CD4-positive, CD25-positive, alpha-beta regulatory T cell (primary cell): ENCODE results near the gene YTHDF1. TPM values are rescaled to one million over a fixed set of nuclear protein-coding genes. Genes with fewer than 3 reads are reported as not detected.

Source experiments
- ATAC-seq, 2 donors: fragments of 150-1000 bp; cut with Tn5 transposase; one replicate each; pipeline ENCODE4 v1.10.0; 2021; ENCODE audit warnings: low read depth in 2 of 2, moderate number of reproducible peaks in 2 of 2, moderate library complexity in 1 of 2
- DNase-seq, 3 donors: peaks; one replicate each; pipeline versions ENCODE4 v3.0.0 to v3.0.0-alpha.2; 2012 to 2022; ENCODE audit warnings: mixed read lengths in 1 of 3
- H3K27ac ChIP-seq: one replicate; pipeline ENCODE4 v1.7.0; 2013; ENCODE audit warnings: mild to moderate bottlenecking, low read length; ENCODE audit not compliant: insufficient read depth, poor library complexity, severe bottlenecking
- H3K27me3 ChIP-seq: one replicate; pipeline ENCODE4 v1.7.0; 2013; ENCODE audit warnings: low read length; ENCODE audit not compliant: control insufficient read depth, insufficient read depth
- H3K36me3 ChIP-seq: one replicate; pipeline ENCODE4 v1.7.0; 2013; ENCODE audit warnings: mild to moderate bottlenecking, low read length, moderate library complexity; ENCODE audit not compliant: control insufficient read depth, insufficient read depth
- H3K4me1 ChIP-seq: 2 replicates; pipeline ENCODE4 v1.7.0; 2013; ENCODE audit warnings: mild to moderate bottlenecking, low read length; ENCODE audit not compliant: insufficient read depth, control insufficient read depth, poor library complexity, severe bottlenecking
- H3K4me3 ChIP-seq: one replicate; pipeline ENCODE4 v1.7.0; 2013; ENCODE audit warnings: low read depth, mild to moderate bottlenecking, low read length, moderate library complexity
- H3K9me3 ChIP-seq, 2 experiments: 1 replicate in 1 of 2; 2 replicates in 1 of 2; pipeline ENCODE4 v1.7.0; 2013; ENCODE audit warnings: low read length in 2 of 2, mild to moderate bottlenecking in 1 of 2, moderate library complexity in 1 of 2; ENCODE audit not compliant: control insufficient read depth in 2 of 2
- H3K27ac Mint-ChIP-seq, 3 donors: one replicate each; pipeline ENCODE4 v1.8.0; 2020 to 2022; ENCODE audit warnings: mild to moderate bottlenecking in 3 of 3, mixed read lengths in 3 of 3, moderate library complexity in 2 of 3
- H3K27me3 Mint-ChIP-seq: one replicate; pipeline ENCODE4 v1.8.0; 2022; ENCODE audit warnings: mild to moderate bottlenecking, mixed read lengths
- H3K36me3 Mint-ChIP-seq: one replicate; pipeline ENCODE4 v1.8.0; 2020; ENCODE audit warnings: mixed read lengths
- H3K4me1 Mint-ChIP-seq, 4 donors: one replicate each; pipeline ENCODE4 v1.8.0; 2020 to 2022; ENCODE audit warnings: mixed read lengths in 4 of 4, mild to moderate bottlenecking in 1 of 4
- H3K4me3 Mint-ChIP-seq, 4 donors: one replicate each; pipeline ENCODE4 v1.8.0; 2020 to 2022; ENCODE audit warnings: mild to moderate bottlenecking in 4 of 4, mixed read lengths in 4 of 4, moderate library complexity in 3 of 4
- H3K9me3 Mint-ChIP-seq, 7 donors: one replicate each; pipeline ENCODE4 v1.8.0; 2020 to 2022; ENCODE audit warnings: mixed read lengths in 7 of 7, mild to moderate bottlenecking in 3 of 7, moderate library complexity in 2 of 7
- polyA plus RNA-seq, 4 donors: library from polyadenylated mRNA; unstranded; fragments of 300-500 nt; fragmentation: Illumina TruSeq; gene quantifications; one replicate each; pipeline ENCODE4 v1.2.3, GENCODE V29; 2021
- total RNA-seq: library from RNA; stranded (reverse); gene quantifications from one replicate; pipeline ENCODE4 v1.2.3, GENCODE V29; 2022

The YTHDF1 gene
- total and polyA plus RNA-seq, 5 donors from 2014 or later: 28.5 to 38.4 (median 33.5) TPM

DNA sequence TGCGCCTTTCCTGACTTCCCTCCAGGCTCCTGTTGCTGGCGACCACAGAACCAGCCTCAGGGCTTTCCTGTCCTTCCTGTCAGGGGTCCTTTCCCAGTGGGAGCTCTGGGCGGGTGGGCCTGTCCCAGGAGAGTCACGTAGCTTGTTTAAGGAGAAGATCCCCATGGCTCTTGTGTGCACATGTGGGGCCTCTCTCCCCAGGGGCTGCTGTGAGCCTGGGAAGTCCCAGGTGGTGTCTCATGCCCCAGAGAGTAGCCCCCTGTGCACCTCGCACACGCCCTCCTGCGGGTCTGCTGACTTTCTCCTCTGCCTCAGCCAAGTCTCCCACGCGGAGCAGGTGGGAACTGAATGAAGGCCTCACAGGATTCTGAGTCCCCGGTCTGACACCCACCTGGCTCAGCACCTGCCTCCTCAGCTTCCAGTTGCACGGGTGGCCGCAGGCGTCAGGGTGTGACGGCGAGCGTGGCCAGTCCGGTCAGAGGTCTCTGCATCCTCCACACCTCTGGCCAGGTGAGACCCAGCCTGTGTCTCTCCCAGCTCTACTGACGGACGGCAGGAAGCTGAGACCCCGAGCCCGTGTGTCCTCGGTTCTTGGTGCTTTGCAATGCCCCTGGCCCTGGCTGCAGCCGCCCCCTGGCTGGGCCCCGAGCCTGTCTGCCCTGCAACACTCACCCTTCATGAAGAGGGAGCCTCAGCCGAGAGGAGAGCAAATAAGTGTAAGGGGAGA is 44.0 kb upstream of the YTHDF1 start:
- no peak overlapping the region for H3K27ac ChIP-seq
- Mint-ChIP-seq H3K4me3 (no peak overlapping the region), H3K36me3 (no peaks in the 10 kb centered on the region), H3K27me3 (peaks cover 21% of the 10 kb centered on the region), H3K27ac (no peak overlapping the region), H3K4me1 (peaks cover 0 to 7% (median 3%) of the 10 kb centered on the region in 4 donors), H3K9me3 (no peaks in the 10 kb centered on the region)
- no peaks in the 10 kb centered on the region for H3K9me3 ChIP-seq
- no peak overlapping the region for H3K4me3 ChIP-seq
- H3K27me3 ChIP-seq: peaks cover 3% of the 10 kb centered on the region
- no peak for ATAC-seq
- no peak for DNase-seq
- H3K4me1 ChIP-seq: peaks cover 7% of the 10 kb centered on the region
- H3K36me3 ChIP-seq: no peaks in the 10 kb centered on the region

DNA sequence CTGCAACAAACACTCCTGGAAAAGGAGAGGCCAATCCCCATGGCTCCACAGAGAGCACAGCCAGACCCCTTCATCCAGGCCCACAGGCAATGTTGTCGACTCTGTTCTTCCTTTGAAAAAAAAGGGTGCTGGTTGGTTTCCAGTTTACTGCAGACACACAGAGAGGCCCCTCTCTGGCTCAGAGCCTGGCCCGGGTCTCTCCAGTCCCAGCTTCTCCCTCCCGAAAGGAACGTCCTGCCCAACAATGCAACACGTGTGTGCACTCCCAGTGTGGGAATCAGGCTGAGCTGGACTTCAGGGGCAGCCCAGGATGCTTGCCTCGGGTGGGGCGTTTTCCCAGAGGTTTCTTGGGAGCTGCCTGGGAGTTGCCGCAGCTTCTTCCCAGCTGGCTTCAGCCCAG is 42.9 kb upstream of the YTHDF1 start:
- H3K4me1 ChIP-seq: peaks cover 7% of the 10 kb centered on the region
- peaks cover 0 to 7% (median 3%) of the 10 kb centered on the region in 4 donors for H3K4me1 Mint-ChIP-seq
- peaks cover 3% of the 10 kb centered on the region for H3K27me3 ChIP-seq
- H3K9me3 ChIP-seq: no peaks in the 10 kb centered on the region
- no peak overlapping the region for H3K27ac ChIP-seq
- no peak overlapping the region for H3K4me3 Mint-ChIP-seq
- DNase-seq: no peak
- H3K27ac Mint-ChIP-seq: no peak overlapping the region
- no peak for ATAC-seq
- no peaks in the 10 kb centered on the region for H3K36me3 ChIP-seq
- H3K4me3 ChIP-seq: no peak overlapping the region
- H3K27me3 Mint-ChIP-seq: peaks cover 21% of the 10 kb centered on the region
- no peaks in the 10 kb centered on the region for H3K9me3 Mint-ChIP-seq
- H3K36me3 Mint-ChIP-seq: no peaks in the 10 kb centered on the region

DNA sequence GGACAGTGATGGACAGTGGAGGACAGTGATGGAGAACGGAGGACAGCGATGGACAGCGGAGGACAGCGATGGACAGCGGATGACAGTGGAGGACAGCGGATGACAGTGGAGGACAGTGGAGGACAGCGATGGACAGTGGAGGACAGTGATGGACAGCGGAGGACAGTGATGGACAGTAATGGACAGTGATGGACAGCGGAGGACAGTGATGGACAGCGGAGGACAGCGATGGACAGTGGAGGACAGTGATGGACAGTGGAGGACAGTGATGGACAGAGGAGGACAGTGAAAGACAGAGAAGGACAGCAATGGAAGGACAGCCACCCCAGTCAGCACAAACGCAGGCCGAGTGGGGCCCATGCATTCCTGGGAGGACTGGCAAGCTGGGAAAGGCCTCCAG is 41.7 kb upstream of the YTHDF1 start:
- Mint-ChIP-seq H3K27me3 (peaks cover 27% of the 10 kb centered on the region), H3K9me3 (no peaks in the 10 kb centered on the region), H3K4me3 (no peak overlapping the region), H3K27ac (no peak overlapping the region), H3K4me1 (peaks cover 0 to 13% (median 3%) of the 10 kb centered on the region in 4 donors), H3K36me3 (no peaks in the 10 kb centered on the region)
- ATAC-seq: no peak
- no peak for DNase-seq
- Histone ChIP-seq H3K4me3 (no peak overlapping the region), H3K4me1 (peaks cover 7% of the 10 kb centered on the region), H3K9me3 (no peaks in the 10 kb centered on the region), H3K27ac (no peak overlapping the region), H3K36me3 (no peaks in the 10 kb centered on the region), H3K27me3 (peaks cover 6% of the 10 kb centered on the region)

DNA sequence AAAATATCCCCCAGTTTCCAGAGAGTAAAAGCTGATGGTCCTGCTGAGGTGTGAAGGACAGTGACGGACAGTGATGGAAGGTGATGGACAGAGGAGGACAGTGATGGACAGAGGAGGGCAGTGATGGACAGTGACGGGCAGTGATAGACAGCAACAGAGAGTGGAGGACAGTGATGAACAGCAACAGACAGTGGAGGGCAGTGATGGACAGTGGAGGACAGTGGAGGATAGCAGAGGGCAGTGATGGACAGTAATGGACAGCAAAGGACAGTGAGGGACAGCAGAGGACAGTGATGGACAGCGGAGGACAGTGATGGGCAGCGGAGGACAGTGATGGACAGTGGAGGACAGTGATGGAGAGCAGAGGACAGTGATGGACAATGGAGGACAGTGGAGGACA is 41.0 kb upstream of the YTHDF1 start:
- Mint-ChIP-seq H3K27me3 (peaks cover 34% of the 10 kb centered on the region), H3K4me3 (no peak overlapping the region), H3K27ac (no peak overlapping the region), H3K36me3 (no peaks in the 10 kb centered on the region), H3K9me3 (no peaks in the 10 kb centered on the region), H3K4me1 (peaks cover 0 to 11% (median 3%) of the 10 kb centered on the region in 4 donors)
- Histone ChIP-seq H3K36me3 (no peaks in the 10 kb centered on the region), H3K9me3 (no peaks in the 10 kb centered on the region), H3K27ac (no peak overlapping the region), H3K4me1 (peaks cover under 1% of the 10 kb centered on the region), H3K27me3 (peaks cover 7% of the 10 kb centered on the region), H3K4me3 (no peak overlapping the region)
- no peak for DNase-seq
- no peak for ATAC-seq

DNA sequence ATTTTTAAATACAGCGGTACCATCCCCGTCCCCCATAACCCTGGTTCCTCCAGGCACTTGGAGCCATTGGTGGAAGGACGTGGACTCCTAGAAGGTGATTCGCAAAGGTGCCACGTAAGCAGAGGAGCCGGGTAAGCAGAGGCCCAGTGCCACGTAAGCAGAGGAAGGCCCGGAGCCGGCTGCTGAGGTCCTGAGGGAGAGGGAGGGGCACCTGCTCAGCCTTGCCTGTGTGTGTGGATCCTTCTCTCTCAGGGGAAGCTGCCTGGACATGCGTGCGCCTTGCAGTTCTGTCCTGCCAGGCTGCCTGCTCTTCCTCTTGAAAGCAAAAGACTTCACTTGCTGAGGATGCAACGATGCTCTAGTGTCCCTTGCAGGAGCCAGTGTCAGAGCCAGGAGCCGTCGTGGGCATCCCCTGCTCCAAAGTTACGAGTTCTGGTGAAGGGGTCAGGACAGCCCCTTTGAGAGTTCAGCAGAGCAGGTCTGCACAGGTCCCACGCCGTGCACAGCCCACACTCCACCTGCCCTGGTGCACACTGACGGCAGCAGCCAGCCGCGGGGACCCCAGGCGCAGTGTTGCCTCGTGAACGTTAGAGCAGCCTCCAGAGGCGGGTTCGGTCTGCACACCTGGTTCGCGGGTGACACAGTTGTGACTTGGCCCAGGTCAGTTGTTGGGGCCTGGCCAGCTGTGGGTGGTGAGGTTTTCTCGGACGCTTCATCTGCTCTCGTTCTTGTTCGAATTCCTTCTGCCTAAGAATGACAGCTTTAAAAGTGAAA is 40.2 kb upstream of the YTHDF1 start:
- Mint-ChIP-seq H3K9me3 (no peaks in the 10 kb centered on the region), H3K4me1 (peaks cover 0 to 11% (median 3%) of the 10 kb centered on the region in 4 donors), H3K36me3 (no peaks in the 10 kb centered on the region), H3K27me3 (peaks cover 42% of the 10 kb centered on the region), H3K27ac (no peak overlapping the region), H3K4me3 (no peak overlapping the region)
- Histone ChIP-seq H3K36me3 (no peaks in the 10 kb centered on the region), H3K27ac (no peak overlapping the region), H3K9me3 (no peaks in the 10 kb centered on the region), H3K4me3 (no peak overlapping the region), H3K27me3 (peaks cover 7% of the 10 kb centered on the region), H3K4me1 (no peaks in the 10 kb centered on the region)
- ATAC-seq (no peak), DNase-seq (no peak)

DNA sequence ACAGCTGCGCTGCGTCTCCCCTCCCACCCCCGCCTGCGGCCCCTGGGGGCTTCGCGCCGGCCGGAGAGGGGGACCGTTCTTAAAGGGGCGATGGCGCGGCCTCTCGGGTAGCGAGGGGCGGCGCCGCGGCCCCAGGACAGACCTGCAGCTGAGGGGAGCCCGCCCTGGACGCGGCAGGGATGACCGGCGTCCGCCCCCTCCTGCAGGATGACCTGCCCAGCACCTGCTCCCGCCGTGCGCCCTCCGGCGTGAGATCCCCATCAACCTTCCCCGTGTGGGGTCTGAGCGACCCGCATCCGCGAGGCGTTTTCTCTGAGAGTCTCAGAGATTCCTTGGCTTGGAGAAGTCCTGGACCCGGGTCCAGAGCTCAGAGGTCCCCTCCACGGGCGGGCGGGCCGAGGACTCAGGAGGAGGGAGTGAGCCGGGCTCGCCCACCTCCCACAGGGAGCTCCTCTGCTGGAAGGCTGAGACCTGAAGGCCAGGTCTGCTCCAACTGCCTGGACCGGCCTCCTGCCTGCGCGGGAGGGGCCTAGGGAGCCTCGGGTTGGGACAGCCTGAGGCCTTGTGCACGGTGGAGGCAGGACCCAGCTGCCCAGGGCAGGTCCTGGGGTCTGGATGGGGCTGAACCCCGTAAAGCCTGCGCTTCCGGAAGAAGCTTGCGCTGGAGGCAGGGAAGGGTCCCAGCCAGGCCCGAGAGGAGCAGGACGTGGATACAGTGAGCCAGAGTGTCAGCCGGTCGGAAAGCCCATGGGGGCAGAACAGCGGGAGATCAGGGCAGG is 38.9 kb upstream of the YTHDF1 start:
- Histone ChIP-seq H3K36me3 (no peaks in the 10 kb centered on the region), H3K27me3 (peaks cover 7% of the 10 kb centered on the region), H3K4me3 (no peak overlapping the region), H3K4me1 (no peaks in the 10 kb centered on the region), H3K27ac (no peak overlapping the region), H3K9me3 (no peaks in the 10 kb centered on the region)
- ATAC-seq (no peak), DNase-seq (no peak)
- no peaks in the 10 kb centered on the region for H3K36me3 Mint-ChIP-seq
- peaks cover 0 to 11% (median 3%) of the 10 kb centered on the region in 4 donors for H3K4me1 Mint-ChIP-seq
- peaks cover 41% of the 10 kb centered on the region for H3K27me3 Mint-ChIP-seq
- no peak overlapping the region for H3K27ac Mint-ChIP-seq
- no peaks in the 10 kb centered on the region for H3K9me3 Mint-ChIP-seq
- H3K4me3 Mint-ChIP-seq: no peak overlapping the region

DNA sequence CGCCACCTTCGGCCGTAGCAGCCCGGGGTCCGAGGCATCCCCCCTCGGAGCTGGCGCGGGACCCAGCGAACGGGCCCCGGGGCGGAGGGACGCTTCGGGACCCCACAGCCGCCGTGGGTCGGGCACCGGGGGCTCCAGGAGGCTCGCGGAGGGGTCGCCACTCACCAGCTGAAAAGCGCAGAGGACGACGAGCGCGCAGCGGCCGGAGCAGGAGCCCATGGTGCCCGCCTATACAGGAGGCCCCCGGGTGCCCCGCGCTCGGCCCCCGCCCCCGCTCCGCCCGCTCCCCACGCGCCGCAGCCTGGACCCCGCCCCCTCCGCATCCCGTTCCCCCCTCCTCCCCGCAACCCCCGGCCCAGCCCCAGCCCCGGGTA is 38.3 kb upstream of the YTHDF1 start, which contains the start of gene NKAIN4:
Gene NKAIN4 (minus strand): TSS at position 232 of the 374 bp plus-strand sequence. CDS start 13 bp downstream, at position 219.
- no peak for DNase-seq
- no peak for ATAC-seq
- no peaks in the 10 kb centered on the region for H3K9me3 Mint-ChIP-seq
- Histone ChIP-seq H3K36me3 (no peaks in the 10 kb centered on the region), H3K4me3 (no peak within 1 kb of the TSS), H3K27me3 (peaks cover 7% of the 10 kb centered on the region), H3K27ac (no peak within 1 kb of the TSS), H3K9me3 (no peaks in the 10 kb centered on the region), H3K4me1 (no peaks in the 10 kb centered on the region)
- no peaks in the 10 kb centered on the region for H3K36me3 Mint-ChIP-seq
- no peak within 1 kb of the TSS for H3K27ac Mint-ChIP-seq
- H3K4me3 Mint-ChIP-seq: peak within 1 kb of the TSS in 1 of 4 donors; percentile 16
- peaks cover 38% of the 10 kb centered on the region for H3K27me3 Mint-ChIP-seq
- H3K4me1 Mint-ChIP-seq: peaks cover 0 to 11% (median 3%) of the 10 kb centered on the region in 4 donors
